GM23338 (cell line): ENCODE data around the gene METTL3.

Experiments used
- CREB1 ChIP-seq: fragments of 250-450 bp; sonication (Bioruptor Pico); IDR thresholded peaks from 2 replicates; pipeline ENCODE4 v1.5.0; 2020; ENCODE audit warnings: low read depth, mild to moderate bottlenecking, moderate library complexity
- ETS1 ChIP-seq: IDR thresholded peaks from 2 replicates; pipeline ENCODE4 v1.6.1; 2016; ENCODE audit warnings: antibody characterized with exemption
- EZH2 ChIP-seq: fragments of 200-600 bp; sonication (generic); IDR thresholded peaks from one replicate; pipeline ENCODE4 v1.8.0; 2017; ENCODE audit warnings: antibody characterized with exemption, mild to moderate bottlenecking, low read depth; ENCODE audit not compliant: unreplicated experiment
- EZH2phosphoT487 ChIP-seq: fragments of 200-600 bp; sonication (generic); IDR thresholded peaks from one replicate; pipeline ENCODE4 v1.8.1; 2018; ENCODE audit warnings: antibody characterized with exemption; ENCODE audit not compliant: unreplicated experiment
- JUNB ChIP-seq: IDR thresholded peaks from one replicate; pipeline ENCODE4 v1.6.1; 2016; ENCODE audit warnings: antibody characterized with exemption; ENCODE audit not compliant: unreplicated experiment
- NANOG ChIP-seq: IDR thresholded peaks from 2 replicates; pipeline ENCODE4 v1.6.1; 2016; ENCODE audit warnings: antibody characterized with exemption, borderline replicate concordance
- POLR2AphosphoS5 ChIP-seq: IDR thresholded peaks from 2 replicates; pipeline ENCODE4 v1.6.1; 2016; ENCODE audit warnings: antibody characterized with exemption, low read depth
- STAT1 ChIP-seq: IDR thresholded peaks from one replicate; pipeline ENCODE4 v1.6.1; 2016; ENCODE audit warnings: antibody characterized with exemption; ENCODE audit not compliant: unreplicated experiment
- ZNF114 ChIP-seq: fragments of 250-450 bp; sonication (Bioruptor Pico); IDR thresholded peaks from 2 replicates; pipeline ENCODE4 v1.5.0; 2020; ENCODE audit warnings: mild to moderate bottlenecking, moderate library complexity
- ZNF331 ChIP-seq: fragments of 250-450 bp; sonication (Bioruptor Pico); IDR thresholded peaks from 2 replicates; pipeline ENCODE4 v1.5.0; 2020; ENCODE audit warnings: low read depth, mild to moderate bottlenecking, moderate library complexity
- ZNF462 ChIP-seq: fragments of 250-450 bp; sonication (Bioruptor Pico); IDR thresholded peaks from 2 replicates; pipeline ENCODE4 v1.5.0; 2020; ENCODE audit warnings: mild to moderate bottlenecking, moderate library complexity
- TF ChIP-seq, protein P1 (sequence below), 2 experiments: fragments of 200-600 bp in 1 of 2; sonication (generic) in 1 of 2; conservative IDR thresholded peaks; 2 replicates each; pipeline versions ENCODE4 v1.5.1 to v1.6.1; 2016 to 2017; ENCODE audit warnings: antibody characterized with exemption in 2 of 2, low read depth in 2 of 2, mild to moderate bottlenecking in 2 of 2, moderate library complexity in 1 of 2
- TF ChIP-seq, protein P2 (sequence below): IDR thresholded peaks from one replicate; pipeline ENCODE4 v1.6.1; 2018; ENCODE audit warnings: antibody characterized with exemption; ENCODE audit not compliant: unreplicated experiment

- TF ChIP-seq, protein P1, sequence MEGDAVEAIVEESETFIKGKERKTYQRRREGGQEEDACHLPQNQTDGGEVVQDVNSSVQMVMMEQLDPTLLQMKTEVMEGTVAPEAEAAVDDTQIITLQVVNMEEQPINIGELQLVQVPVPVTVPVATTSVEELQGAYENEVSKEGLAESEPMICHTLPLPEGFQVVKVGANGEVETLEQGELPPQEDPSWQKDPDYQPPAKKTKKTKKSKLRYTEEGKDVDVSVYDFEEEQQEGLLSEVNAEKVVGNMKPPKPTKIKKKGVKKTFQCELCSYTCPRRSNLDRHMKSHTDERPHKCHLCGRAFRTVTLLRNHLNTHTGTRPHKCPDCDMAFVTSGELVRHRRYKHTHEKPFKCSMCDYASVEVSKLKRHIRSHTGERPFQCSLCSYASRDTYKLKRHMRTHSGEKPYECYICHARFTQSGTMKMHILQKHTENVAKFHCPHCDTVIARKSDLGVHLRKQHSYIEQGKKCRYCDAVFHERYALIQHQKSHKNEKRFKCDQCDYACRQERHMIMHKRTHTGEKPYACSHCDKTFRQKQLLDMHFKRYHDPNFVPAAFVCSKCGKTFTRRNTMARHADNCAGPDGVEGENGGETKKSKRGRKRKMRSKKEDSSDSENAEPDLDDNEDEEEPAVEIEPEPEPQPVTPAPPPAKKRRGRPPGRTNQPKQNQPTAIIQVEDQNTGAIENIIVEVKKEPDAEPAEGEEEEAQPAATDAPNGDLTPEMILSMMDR (conservative IDR thresholded peaks at IDR 0.05; ENCODE audit: low read depth in 2 of 2) = peak; percentile 69 to 76
- TF ChIP-seq EZH2phosphoT487 (no peak), STAT1 (no peak), EZH2 (no peak), POLR2AphosphoS5 (peak; percentile 81), ZNF331 (CRISPR knock-in tag) (no peak), CREB1 (CRISPR knock-in tag) (peak; percentile 74), ZNF114 (no peak), JUNB (no peak), NANOG (no peak), ZNF462 (CRISPR knock-in tag) (no peak), ETS1 (peak; percentile 82)
- TF ChIP-seq, protein P2, sequence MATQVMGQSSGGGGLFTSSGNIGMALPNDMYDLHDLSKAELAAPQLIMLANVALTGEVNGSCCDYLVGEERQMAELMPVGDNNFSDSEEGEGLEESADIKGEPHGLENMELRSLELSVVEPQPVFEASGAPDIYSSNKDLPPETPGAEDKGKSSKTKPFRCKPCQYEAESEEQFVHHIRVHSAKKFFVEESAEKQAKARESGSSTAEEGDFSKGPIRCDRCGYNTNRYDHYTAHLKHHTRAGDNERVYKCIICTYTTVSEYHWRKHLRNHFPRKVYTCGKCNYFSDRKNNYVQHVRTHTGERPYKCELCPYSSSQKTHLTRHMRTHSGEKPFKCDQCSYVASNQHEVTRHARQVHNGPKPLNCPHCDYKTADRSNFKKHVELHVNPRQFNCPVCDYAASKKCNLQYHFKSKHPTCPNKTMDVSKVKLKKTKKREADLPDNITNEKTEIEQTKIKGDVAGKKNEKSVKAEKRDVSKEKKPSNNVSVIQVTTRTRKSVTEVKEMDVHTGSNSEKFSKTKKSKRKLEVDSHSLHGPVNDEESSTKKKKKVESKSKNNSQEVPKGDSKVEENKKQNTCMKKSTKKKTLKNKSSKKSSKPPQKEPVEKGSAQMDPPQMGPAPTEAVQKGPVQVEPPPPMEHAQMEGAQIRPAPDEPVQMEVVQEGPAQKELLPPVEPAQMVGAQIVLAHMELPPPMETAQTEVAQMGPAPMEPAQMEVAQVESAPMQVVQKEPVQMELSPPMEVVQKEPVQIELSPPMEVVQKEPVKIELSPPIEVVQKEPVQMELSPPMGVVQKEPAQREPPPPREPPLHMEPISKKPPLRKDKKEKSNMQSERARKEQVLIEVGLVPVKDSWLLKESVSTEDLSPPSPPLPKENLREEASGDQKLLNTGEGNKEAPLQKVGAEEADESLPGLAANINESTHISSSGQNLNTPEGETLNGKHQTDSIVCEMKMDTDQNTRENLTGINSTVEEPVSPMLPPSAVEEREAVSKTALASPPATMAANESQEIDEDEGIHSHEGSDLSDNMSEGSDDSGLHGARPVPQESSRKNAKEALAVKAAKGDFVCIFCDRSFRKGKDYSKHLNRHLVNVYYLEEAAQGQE = peak; percentile 17
Observed at GRCh38 chr14:21455912-21456667, 55.0 kb downstream of the METTL3 start, which contains the start of gene CHD8.
